Measurements from ENCODE around the gene CLDN19.

GRCh38 chr1:42746436-42747105, 6.5 kb upstream of the CLDN19 start:
- no peak for TF ChIP-seq CTCF (IDR thresholded peaks at IDR 0.05)
- TF ChIP-seq POLR2AphosphoS5 (IDR thresholded peaks at IDR 0.05) = no peak

Data from gastroesophageal sphincter (tissue), 3 donors.